B cell (primary cell): ENCODE measurements around the gene HOXA5. TPM values are rescaled to one million over a fixed set of nuclear protein-coding genes. Genes with fewer than 3 reads are reported as not detected.

Experiments
- ATAC-seq: fragments of 200-7000 bp; cut with Tn5 transposase; one replicate; pipeline ENCODE4 v1.10.0; 2021; ENCODE audit warnings: low read depth, mild to moderate bottlenecking, moderate number of reproducible peaks, moderate library complexity
- CTCF ChIA-PET: fragments of 350-600 bp; sonication (Branson Sonifier 250); formaldehyde crosslinking; loops from one replicate; lab custom pipeline; 2021; ENCODE audit warnings: antibody characterized with exemption, inconsistent platforms; lab: Charles Lee
- POLR2A ChIA-PET: fragments of 350-600 bp; sonication (Branson Sonifier 250); formaldehyde crosslinking; loops from one replicate; lab custom pipeline; 2021; ENCODE audit warnings: antibody characterized with exemption; lab: Charles Lee
- DNase-seq: peaks from one replicate; pipeline ENCODE4 v3.0.0; 2013
- H2AFZ ChIP-seq: 2 replicates; pipeline ENCODE4 v1.6.1; 2012; ENCODE audit warnings: mild to moderate bottlenecking, low read depth, low read length; ENCODE audit not compliant: insufficient read depth, poor library complexity, severe bottlenecking
- H3K27ac ChIP-seq, 2 donors: 1 replicate in 1 of 2; 2 replicates in 1 of 2; pipeline ENCODE4 v1.5.1; 2012 to 2013; ENCODE audit warnings: low read length in 2 of 2, mild to moderate bottlenecking in 2 of 2, moderate library complexity in 1 of 2
- H3K27me3 ChIP-seq, 4 experiments: fragments of 200-600 bp in 1 of 4; sonication (generic) in 1 of 4; replicated peaks in 1 of 4; 1 replicate in 2 of 4; 2 replicates in 2 of 4; pipeline versions ENCODE4 v1.6.1 to v1.7.0; 2013 to 2016; ENCODE audit warnings: low read length in 3 of 4, mild to moderate bottlenecking in 2 of 4, mixed read lengths in 1 of 4, moderate library complexity in 1 of 4; ENCODE audit not compliant: insufficient read depth in 4 of 4, control insufficient read depth in 3 of 4; ENCODE audit errors: control extremely low read depth in 1 of 4
- H3K36me3 ChIP-seq, 2 experiments: replicated peaks in 1 of 2; 1 replicate in 1 of 2; 2 replicates in 1 of 2; pipeline versions ENCODE4 v1.6.1 to v1.7.1; 2013; ENCODE audit warnings: low read length in 1 of 2; ENCODE audit not compliant: insufficient read depth in 2 of 2, control insufficient read depth in 1 of 2; ENCODE audit errors: control extremely low read depth in 1 of 2, extremely low read depth in 1 of 2
- H3K4me1 ChIP-seq, 2 donors: fragments of 200-600 bp in 1 of 2; sonication (generic) in 1 of 2; 1 replicate in 1 of 2; 2 replicates in 1 of 2; pipeline versions ENCODE4 v1.5.1 to v1.6.1; 2013 to 2017; ENCODE audit warnings: low read length in 2 of 2; ENCODE audit not compliant: control insufficient read depth in 2 of 2, insufficient read depth in 2 of 2
- H3K4me2 ChIP-seq: replicated peaks from 2 replicates; pipeline ENCODE3; 2012; ENCODE audit warnings: mild to moderate bottlenecking, low read depth, low read length; ENCODE audit not compliant: poor library complexity, severe bottlenecking
- H3K4me3 ChIP-seq, 5 experiments: fragments of 200-600 bp in 1 of 5; sonication (generic) in 1 of 5; 1 replicate in 3 of 5; 2 replicates in 2 of 5; pipeline versions ENCODE4 v1.5.1 to v1.7.0; 2011 to 2016; ENCODE audit warnings: low read length in 4 of 5, mild to moderate bottlenecking in 4 of 5, low read depth in 2 of 5, control low read depth in 1 of 5, moderate library complexity in 1 of 5; ENCODE audit not compliant: insufficient read depth in 1 of 5; ENCODE audit errors: control extremely low read depth in 1 of 5, extremely low read depth in 1 of 5
- H3K79me2 ChIP-seq: fragments of 200-600 bp; sonication (generic); one replicate; pipeline ENCODE4 v1.6.0; 2016; ENCODE audit warnings: low read length; ENCODE audit not compliant: control insufficient read depth, insufficient read depth
- H3K9ac ChIP-seq: fragments of 200-600 bp; sonication (generic); 2 replicates; pipeline ENCODE4 v1.6.1; 2017; ENCODE audit warnings: mild to moderate bottlenecking, low read length, moderate library complexity
- H3K9me3 ChIP-seq, 3 donors: one replicate each; pipeline versions ENCODE4 v1.6.1 to v1.7.1; 2013; ENCODE audit warnings: low read length in 2 of 3; ENCODE audit not compliant: control insufficient read depth in 2 of 3, insufficient read depth in 1 of 3; ENCODE audit errors: control extremely low read depth in 1 of 3
- H4K20me1 ChIP-seq: 2 replicates; pipeline ENCODE4 v1.6.0; 2012; ENCODE audit warnings: mild to moderate bottlenecking, low read length; ENCODE audit not compliant: insufficient read depth, control insufficient read depth, poor library complexity, severe bottlenecking
- H3K27ac Mint-ChIP-seq: one replicate; pipeline ENCODE4 v1.8.0; 2021; ENCODE audit warnings: mixed read lengths
- H3K27me3 Mint-ChIP-seq: one replicate; pipeline ENCODE4 v1.8.0; 2021; ENCODE audit warnings: mixed read lengths
- H3K4me1 Mint-ChIP-seq: one replicate; pipeline ENCODE4 v1.8.0; 2021; ENCODE audit warnings: mixed read lengths
- H3K4me3 Mint-ChIP-seq: one replicate; pipeline ENCODE4 v1.8.0; 2021; ENCODE audit warnings: mixed read lengths
- H3K9me3 Mint-ChIP-seq: one replicate; pipeline ENCODE4 v1.8.0; 2022; ENCODE audit warnings: mixed read lengths; ENCODE audit not compliant: insufficient read depth
- EZH2 ChIP-seq: IDR thresholded peaks from 2 replicates; pipeline ENCODE4 v1.6.1; 2012; ENCODE audit warnings: borderline replicate concordance, low read depth, mild to moderate bottlenecking, moderate library complexity, low read length; ENCODE audit not compliant: insufficient read depth, poor library complexity, severe bottlenecking
- WGBS: methylation state at CpG from one replicate; pipeline ENCODE4 v1.1.5; 2013; ENCODE audit warnings: missing lambda C conversion rate; ENCODE audit not compliant: insufficient coverage; 5-methylcytosine and 5-hydroxymethylcytosine counted together
- intact Hi-C: fragments of 100-400 bp; cut with micrococcal nuclease; formaldehyde crosslinking; loops from one replicate; pipeline ENCODE4 v1.10.0; 2022
- polyA plus RNA-seq: library from polyadenylated mRNA; depleted of rRNA; stranded (reverse); fragments of >200 nt; gene quantifications from 2 replicates; pipeline ENCODE4 v1.2.3, GENCODE V29; 2012
- total RNA-seq, 2 donors: library from RNA; stranded (reverse); fragments of 120-200 nt in 1 of 2; gene quantifications; 1 replicate in 1 of 2; 2 replicates in 1 of 2; pipeline versions ENCODE4 v1.2.3 to v1.2.4, GENCODE V29; 2013 to 2022
- TF ChIP-seq, protein P1 (sequence below): fragments of 200-600 bp; IDR thresholded peaks from one replicate; pipeline ENCODE4 v1.8.0; 2022; ENCODE audit warnings: antibody characterized with exemption, mild to moderate bottlenecking

Gene HOXA5
- total and polyA plus RNA-seq, 2 donors (not counting 1 experiment from before 2014, with no cell fraction given): not detected

DNA sequence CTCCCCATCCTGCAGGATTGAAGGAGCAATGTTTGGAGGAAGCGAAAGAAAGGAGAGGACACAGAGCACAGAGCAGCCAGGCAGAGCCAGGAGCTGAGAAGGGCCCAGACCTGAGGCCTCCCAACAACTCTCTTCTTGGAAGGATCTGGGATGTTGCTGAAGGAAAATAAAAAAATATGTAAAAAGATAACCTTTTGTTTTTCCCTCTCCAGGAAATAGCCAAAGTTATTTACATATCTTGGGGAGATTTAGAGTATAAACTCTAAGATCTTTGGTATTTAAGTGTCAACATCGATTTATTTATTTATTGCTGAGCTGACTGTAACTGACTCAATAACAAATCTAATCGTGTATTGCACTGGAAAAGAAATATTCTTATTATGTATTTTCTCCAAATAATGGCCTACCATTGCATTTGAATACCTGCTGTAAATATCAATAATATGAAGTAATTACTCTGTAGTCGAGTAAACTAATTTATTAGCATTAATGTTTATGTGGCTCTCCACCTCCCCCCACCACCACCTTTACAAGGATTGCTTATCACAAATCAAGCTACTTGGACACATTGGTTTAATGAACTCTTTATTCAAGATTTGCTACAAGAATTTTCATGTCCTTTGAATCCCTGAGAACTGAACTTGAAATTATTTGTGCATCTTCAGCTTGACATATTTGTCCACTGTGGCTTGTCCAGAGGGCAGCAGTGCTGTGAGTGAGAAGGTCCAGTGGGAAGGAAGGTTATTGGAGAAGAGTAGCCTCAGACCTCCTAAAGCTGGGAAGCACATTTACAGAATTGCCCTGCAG, 43.4 kb upstream of the HOXA5 start:
- Histone ChIP-seq H3K9ac (no peak overlapping the region), H3K4me2 (no peak overlapping the region), H3K27me3 (peaks cover 0 to 99% (median 88%) of the 10 kb centered on the region in 4 experiments), H3K36me3 (no peaks in the 10 kb centered on the region), H2AFZ (no peak overlapping the region), H3K79me2 (no peaks in the 10 kb centered on the region), H3K27ac (no peak overlapping the region), H3K4me1 (peaks cover 52 to 80% of the 10 kb centered on the region in 2 donors), H3K4me3 (no peak overlapping the region), H3K9me3 (peaks cover 0 to 80% (median 9%) of the 10 kb centered on the region in 3 donors), H4K20me1 (no peaks in the 10 kb centered on the region)
- intact Hi-C loops: loop anchor here (5.0 kb wide), 1 partner anchor 35 kb away; the partner anchor contains the start of gene HOXA3
- TF ChIP-seq, protein P1, sequence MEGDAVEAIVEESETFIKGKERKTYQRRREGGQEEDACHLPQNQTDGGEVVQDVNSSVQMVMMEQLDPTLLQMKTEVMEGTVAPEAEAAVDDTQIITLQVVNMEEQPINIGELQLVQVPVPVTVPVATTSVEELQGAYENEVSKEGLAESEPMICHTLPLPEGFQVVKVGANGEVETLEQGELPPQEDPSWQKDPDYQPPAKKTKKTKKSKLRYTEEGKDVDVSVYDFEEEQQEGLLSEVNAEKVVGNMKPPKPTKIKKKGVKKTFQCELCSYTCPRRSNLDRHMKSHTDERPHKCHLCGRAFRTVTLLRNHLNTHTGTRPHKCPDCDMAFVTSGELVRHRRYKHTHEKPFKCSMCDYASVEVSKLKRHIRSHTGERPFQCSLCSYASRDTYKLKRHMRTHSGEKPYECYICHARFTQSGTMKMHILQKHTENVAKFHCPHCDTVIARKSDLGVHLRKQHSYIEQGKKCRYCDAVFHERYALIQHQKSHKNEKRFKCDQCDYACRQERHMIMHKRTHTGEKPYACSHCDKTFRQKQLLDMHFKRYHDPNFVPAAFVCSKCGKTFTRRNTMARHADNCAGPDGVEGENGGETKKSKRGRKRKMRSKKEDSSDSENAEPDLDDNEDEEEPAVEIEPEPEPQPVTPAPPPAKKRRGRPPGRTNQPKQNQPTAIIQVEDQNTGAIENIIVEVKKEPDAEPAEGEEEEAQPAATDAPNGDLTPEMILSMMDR: no peak
- TF ChIP-seq EZH2: peak; percentile 16
- Mint-ChIP-seq H3K4me3 (no peak overlapping the region), H3K9me3 (no peaks in the 10 kb centered on the region), H3K27ac (no peak overlapping the region), H3K4me1 (peaks cover 44% of the 10 kb centered on the region), H3K27me3 (peaks cover 78% of the 10 kb centered on the region)
- ChIA-PET CTCF (interaction anchor here (0.8 to 5.9 kb wide), 10 partner anchors 9 to 833 kb away, joined by 3 to 28 read pairs (median 4); partner anchors contain the start of gene HOXA13), POLR2A (no interaction called here)
- no CpG with 5 or more reads among the region's 4 CpGs for WGBS
- peak; percentile 26 for DNase-seq
- ATAC-seq: no peak
